BJ (cell line): Measurements from ENCODE around the gene NIPSNAP3A. TPM values are rescaled to one million over a fixed set of nuclear protein-coding genes. Genes with fewer than 3 reads are reported as not detected.

Experiments
- CTCF ChIA-PET: fragments of 350-600 bp; formaldehyde crosslinking; extraction: SDS; loops from one replicate; lab custom pipeline; 2021; ENCODE audit warnings: antibody characterized with exemption, inconsistent platforms; lab: Yijun Ruan, JAX
- POLR2A ChIA-PET: fragments of 300-600 bp; sonication (Branson Sonifier 250); formaldehyde crosslinking; extraction: SDS; loops from one replicate; lab custom pipeline; 2021; ENCODE audit warnings: antibody characterized with exemption; lab: Charles Lee
- DNase-seq: peaks from one replicate; pipeline ENCODE4 v3.0.0-alpha.2; 2011; ENCODE audit warnings: low read depth
- H3K27me3 ChIP-seq: 2 replicates; pipeline ENCODE4 v1.6.0; 2011; ENCODE audit warnings: low read length; ENCODE audit not compliant: control insufficient read depth, insufficient read depth
- H3K36me3 ChIP-seq: 2 replicates; pipeline ENCODE4 v1.5.1; 2011; ENCODE audit warnings: low read length; ENCODE audit not compliant: control insufficient read depth, insufficient read depth
- H3K4me3 ChIP-seq: 2 replicates; pipeline ENCODE4 v1.5.1; 2011; ENCODE audit warnings: low read depth, mild to moderate bottlenecking, control low read depth, low read length
- CTCF ChIP-seq: IDR thresholded peaks from 2 replicates; pipeline ENCODE4 v1.5.1; 2011; ENCODE audit warnings: low read depth, mild to moderate bottlenecking, control low read depth, inconsistent platforms, low read length, moderate library complexity; ENCODE audit not compliant: insufficient read depth
- polyA plus RNA-seq: library from polyadenylated mRNA; depleted of rRNA; stranded (reverse); fragments of >200 nt; gene quantifications from 2 replicates; pipeline ENCODE4 v1.2.3, GENCODE V29; 2011

NIPSNAP3A gene
- polyA plus RNA-seq, 1 experiment, result 40.6 TPM

GRCh38 chr9:104740621-104741020 is 6.9 kb upstream of the NIPSNAP3A start:
- ChIA-PET POLR2A (no interaction called here), CTCF (no interaction called here)
- H3K4me3 ChIP-seq, result no peak overlapping the region
- no peak for TF ChIP-seq CTCF
- peak; percentile 41 for DNase-seq
- H3K27me3 ChIP-seq, result no peaks in the 10 kb centered on the region
- H3K36me3 ChIP-seq, result no peaks in the 10 kb centered on the region

- Histone ChIP-seq H3K4me3 (no peak overlapping the region), H3K36me3 (no peaks in the 10 kb centered on the region), H3K27me3 (no peaks in the 10 kb centered on the region)
- TF ChIP-seq CTCF, result peak; percentile 62
- DNase-seq, result peak; percentile 19
- POLR2A ChIA-PET, result no interaction called here
- CTCF ChIA-PET, result interaction anchor here (0.7 to 1.4 kb wide), 2 partner anchors 20 to 357 kb away, joined by 3 to 4 read pairs; no protein-coding TSS in a partner anchor
These were observed 4.0 kb upstream of the NIPSNAP3A start for GRCh38 chr9:104743376-104743985.

GRCh38 chr9:104745852-104746251 is 1.6 kb upstream of the NIPSNAP3A start:
- Histone ChIP-seq H3K4me3 (no peak overlapping the region), H3K27me3 (no peaks in the 10 kb centered on the region), H3K36me3 (no peaks in the 10 kb centered on the region)
- ChIA-PET CTCF (interaction anchor here (1.1 to 1.2 kb wide), 2 partner anchors 669 to 719 kb away, joined by 3 read pairs; no protein-coding TSS in a partner anchor), POLR2A (no interaction called here)
- DNase-seq, result no peak
- no peak for TF ChIP-seq CTCF

- no peak for DNase-seq
- no peaks in the 10 kb centered on the region for H3K36me3 ChIP-seq
- POLR2A ChIA-PET, result no interaction called here
- CTCF ChIA-PET, result interaction anchor here (1.2 kb wide), 1 partner anchor 669 kb away, joined by 3 read pairs; no protein-coding TSS in a partner anchor
- TF ChIP-seq CTCF, result no peak
- H3K27me3 ChIP-seq, result no peaks in the 10 kb centered on the region
- H3K4me3 ChIP-seq, result no peak overlapping the region
These were observed 1.2 kb upstream of the NIPSNAP3A start for GRCh38 chr9:104746285-104746684.

GRCh38 chr9:104746798-104747197 is 685 bp upstream of the NIPSNAP3A start:
- CTCF ChIA-PET, result interaction anchor here (1.0 kb wide), 1 partner anchor 669 kb away, joined by 3 read pairs; no protein-coding TSS in a partner anchor
- POLR2A ChIA-PET, result interaction anchor here (0.7 kb wide), 1 partner anchor 253 kb away, joined by 3 read pairs; no protein-coding TSS in a partner anchor
- peak overlapping the region; percentile 92 for H3K4me3 ChIP-seq
- DNase-seq, result no peak
- H3K27me3 ChIP-seq, result no peaks in the 10 kb centered on the region
- TF ChIP-seq CTCF, result no peak
- no peaks in the 10 kb centered on the region for H3K36me3 ChIP-seq
